GM18505 (cell line): ENCODE results near the gene EPS8L1.
A peak's percentile ranks its signal among the peaks of the same experiment; 100 is the strongest.
"Not testable (repeated sequence)": the region's sequence is repeated elsewhere in the genome, so short reads cannot be mapped to it uniquely, and the experiment has no call there.

Source experiments
- ATAC-seq: cut with Tn5 transposase; IDR thresholded peaks from one replicate; pipeline ENCODE4 v1.9.1; 2021; ENCODE audit not compliant: unreplicated experiment
- POLR2A ChIP-seq: IDR thresholded peaks from 4 replicates; pipeline ENCODE4 v1.6.1; 2011; ENCODE audit warnings: borderline replicate concordance; ENCODE audit not compliant: insufficient read depth, insufficient read length; ENCODE audit errors: extremely low read depth

EPS8L1 gene

DNA sequence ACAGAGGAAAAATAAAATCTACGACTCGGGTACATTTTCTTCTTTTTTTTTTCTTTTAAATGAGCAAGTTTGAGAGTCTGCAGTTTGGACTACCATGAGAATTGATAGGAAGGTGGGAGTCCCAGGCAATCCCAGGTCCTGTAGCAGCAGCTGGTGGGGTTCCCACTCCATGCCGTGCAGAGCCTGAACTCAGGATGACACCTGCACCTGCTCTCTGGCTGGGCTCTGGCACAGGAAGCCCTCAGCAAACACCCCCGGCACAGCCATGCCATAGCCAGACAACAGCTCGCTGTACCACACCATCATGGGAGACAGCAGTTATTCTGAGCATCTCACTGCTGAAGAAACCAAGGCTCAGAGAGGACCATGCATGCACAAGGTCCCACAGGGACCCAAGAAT is 31.4 kb upstream of the EPS8L1 start:
- ATAC-seq = no peak
- no peak for TF ChIP-seq POLR2A

DNA sequence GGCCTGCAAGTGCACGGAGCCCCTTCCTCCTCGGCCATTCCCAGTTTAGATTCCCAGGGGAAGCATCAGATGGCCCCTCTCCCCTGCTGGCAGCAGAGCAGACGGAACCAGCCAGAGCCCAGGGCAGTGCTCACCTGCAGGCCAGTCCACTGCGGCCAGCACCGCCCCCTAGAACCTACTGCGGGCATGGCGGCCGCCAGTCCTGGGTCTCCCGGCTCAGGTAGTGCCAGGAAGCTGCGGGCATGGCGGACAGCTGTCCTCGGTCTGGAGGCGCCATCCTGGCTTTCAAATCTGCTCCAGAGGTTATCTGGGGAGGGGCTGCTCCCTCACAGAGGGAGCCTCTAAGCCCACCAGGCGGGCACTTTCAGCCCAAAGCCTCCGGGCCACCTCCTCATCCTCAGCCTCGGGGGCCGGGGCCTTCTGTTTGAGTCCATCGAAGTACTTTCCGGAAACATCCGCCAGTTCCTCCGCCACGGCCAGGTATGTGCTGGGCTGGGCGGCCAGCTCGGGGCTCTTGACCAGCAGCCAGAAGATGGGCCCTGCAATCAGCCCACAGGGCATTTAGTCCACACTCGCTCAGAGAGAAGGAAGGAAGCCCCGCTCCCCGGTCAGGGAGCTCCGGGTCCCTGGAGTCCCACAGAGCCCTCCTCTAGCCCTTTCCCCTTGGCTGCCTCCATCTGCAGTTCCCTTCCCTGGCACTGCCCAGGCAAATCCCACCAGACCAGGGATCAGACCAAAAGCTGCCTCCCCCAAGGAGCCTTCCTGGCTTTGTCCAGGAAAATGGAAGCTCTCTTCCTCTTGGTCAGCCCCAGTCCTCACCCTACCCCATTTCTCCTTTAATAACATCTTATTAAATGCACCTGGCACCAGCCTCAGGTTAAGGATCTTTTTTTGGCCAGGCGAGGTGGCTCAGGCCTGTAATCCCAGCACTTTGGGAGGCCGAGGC is 30.6 kb upstream of the EPS8L1 start:
- TF ChIP-seq POLR2A = no peak
- ATAC-seq = no peak

DNA sequence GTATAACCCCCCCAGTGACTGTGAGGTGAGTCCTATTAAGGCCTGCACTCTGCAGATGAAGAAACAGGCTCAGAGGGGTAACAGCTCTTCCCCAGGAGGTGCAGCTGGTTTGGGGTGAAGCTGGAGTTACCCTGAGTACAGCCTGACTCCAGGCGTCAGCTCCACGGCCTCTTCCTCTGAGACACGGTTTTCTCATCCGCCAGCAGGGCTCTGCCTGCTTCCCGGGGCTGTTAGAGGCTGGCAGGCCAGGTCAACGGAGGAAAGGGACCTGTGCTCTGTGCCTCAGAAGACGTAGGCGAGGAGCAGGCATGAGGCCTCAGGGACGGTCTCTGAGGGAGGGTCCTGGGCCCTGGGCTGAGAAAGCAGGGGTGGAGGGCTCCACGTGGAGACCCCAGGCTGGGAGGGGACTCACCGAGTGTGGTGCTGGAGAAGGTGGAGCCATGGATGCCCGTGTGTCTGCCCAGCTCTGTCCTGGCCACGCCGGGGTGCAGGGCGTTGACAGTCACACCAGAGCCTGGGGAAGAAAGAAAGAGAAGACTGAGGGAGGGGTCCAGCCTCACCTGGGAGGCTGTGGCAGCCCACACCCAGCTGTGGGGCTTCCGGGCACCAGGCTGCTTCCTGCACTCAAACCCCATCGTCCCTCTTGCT is 28.6 kb upstream of the EPS8L1 start:
- ATAC-seq = no peak
- TF ChIP-seq POLR2A = no peak

DNA sequence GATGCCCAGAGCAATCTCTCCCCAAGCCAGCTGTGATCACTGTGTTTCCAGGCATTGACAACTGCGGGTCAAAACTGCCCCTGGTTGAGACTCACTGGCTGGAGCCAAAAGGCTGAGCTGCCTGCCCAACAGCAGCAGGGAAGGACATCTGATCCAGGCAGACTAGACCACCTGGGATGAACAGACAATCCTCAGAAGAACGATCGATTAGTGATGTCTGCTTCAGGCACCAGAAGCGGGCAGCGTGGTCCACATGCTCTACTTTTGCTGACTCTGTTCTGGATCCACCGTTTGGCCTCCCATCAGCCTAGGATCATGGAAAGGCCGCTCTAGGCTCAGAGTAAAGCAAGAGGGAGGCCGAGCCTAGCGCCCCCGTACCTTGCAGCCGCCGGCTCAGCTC is 27.7 kb upstream of the EPS8L1 start:
- TF ChIP-seq POLR2A = no peak

DNA sequence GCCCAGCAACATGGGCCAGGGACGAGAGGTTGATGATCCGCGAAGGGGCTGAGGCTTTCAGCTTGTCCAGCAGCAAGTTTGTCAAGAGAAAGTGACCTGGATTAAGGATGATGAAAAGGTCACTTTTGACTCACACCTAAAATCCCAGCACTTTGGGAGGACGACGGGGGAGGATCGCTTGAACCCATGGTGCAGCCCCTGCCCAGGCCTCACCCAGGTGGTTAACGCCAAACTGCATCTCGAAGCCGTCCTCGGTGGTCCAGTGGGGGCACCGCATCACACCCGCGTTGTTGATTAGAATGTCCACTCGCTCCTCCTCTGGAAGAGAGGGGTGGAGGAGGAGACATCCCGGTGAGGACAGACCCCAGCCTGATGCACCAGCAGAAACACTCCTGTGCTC is 27.2 kb upstream of the EPS8L1 start:
- ATAC-seq = no peak
- TF ChIP-seq POLR2A = no peak

More for the DNA sequence above, 27.7 kb upstream of the EPS8L1 start:
- ATAC-seq = no peak

DNA sequence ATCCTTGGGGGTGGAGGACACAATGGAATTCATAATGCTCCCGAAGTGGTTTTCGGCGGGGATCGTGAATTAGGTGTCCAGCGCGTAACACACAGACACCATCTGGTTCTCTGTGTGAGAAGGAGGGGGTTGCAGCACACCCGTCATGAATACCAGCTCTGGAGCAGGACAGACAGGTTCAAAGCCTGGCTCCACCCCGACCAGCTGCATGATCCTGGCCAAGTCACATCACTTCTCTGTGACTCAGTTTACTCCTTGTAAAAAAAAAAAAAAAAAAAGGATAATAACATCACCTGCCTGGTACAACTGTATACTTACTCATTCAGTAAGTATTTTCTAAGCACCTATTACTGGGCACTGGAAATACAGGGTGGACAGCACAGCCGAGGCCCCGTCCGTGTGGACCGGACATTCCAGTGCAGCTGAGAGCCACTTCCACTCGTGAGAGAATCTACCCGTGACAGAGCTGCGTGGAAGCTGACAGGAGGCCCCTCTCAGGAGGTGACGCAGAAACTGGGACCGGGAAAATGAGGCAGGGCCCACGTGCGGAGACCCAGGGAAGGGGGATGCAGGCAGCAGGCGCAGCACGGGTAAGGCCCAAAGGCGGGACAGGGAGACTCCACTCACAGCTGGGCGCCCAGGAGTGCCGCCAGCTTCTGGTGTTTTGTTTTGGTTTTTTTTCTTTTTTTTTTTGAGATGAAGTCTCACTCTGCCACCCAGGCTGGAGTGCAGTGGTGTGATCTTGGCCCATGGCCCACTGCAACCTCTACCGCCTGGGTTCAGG is 24.7 kb upstream of the EPS8L1 start:
- no peak for TF ChIP-seq POLR2A
- no peak for ATAC-seq

DNA sequence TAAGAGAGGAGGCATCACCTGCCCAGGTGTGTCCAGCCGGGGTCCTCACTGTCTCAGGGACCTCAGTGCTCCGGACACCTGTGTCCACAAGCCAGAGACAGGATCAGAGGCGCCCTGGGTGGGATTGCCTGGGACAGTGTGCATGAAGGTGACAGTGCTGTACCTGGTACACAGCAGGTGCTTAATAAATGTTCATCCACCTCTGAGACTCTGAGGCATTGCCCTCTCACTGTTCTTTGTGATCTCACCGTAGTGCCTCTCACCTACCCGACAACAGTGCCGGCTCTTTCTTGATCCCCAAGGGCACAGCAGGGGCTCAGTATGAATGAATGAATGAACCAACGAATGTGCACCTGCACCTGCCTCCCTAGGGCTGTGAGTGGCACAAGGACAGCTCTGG is 21.9 kb upstream of the EPS8L1 start:
- no peak for ATAC-seq
- no peak for TF ChIP-seq POLR2A

DNA sequence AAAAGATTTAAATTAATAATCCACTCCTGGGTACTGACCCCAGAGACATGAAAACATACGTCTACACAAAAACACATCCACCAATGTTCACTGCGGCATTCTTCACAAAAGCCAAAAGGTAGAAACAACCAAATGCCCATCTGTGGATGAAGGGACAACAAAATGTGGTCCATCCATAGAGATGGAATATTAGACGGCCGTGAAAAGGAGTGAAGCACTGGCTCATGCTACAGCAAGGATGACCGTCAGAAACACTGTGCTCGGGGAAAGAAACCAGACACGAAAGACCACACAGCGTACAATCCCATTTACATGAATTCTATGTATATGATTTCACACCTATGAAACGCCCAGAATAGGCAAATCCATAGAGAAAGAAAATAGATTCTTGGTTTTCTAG is 18.8 kb upstream of the EPS8L1 start:
- ATAC-seq = no peak
- TF ChIP-seq POLR2A = no peak

DNA sequence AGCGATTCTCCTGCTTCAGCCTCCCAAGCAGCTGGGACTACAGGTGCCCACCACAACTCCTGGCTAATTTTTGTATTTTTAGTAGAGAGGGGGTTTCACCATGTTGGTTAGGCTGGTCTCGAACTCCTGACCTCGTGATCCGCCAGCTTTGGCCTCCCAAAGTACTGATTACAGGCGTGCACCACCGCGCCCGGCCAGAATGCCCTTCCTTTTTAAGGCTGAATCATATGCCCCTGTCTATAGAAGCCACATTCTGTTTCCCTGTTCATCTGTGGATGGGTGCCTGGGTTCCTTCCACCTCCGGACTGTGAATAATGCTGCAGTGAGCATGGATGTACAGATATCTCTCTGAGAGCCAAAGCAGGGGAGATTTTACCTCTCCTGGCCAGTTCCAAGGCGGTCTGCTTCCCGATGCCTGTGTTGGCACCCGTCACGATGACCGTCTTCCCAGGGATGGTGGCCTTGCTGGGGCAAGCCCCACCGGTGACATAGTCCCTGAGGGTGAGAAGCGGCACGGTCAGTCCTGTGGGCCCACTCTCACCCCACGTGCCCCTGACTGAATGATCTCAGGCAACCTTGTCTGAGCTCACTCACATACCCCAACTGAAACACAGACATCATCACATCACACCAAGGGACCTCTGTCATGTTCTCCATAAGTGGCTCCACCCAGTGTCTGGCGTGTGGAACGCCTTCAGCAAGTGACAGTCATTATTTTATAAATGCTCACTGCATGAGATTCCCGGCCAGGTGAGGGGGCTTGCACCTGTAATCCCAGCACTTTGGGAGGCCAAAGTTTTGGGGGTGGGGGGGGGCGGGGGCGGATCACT is 16.7 kb upstream of the EPS8L1 start:
- no peak for ATAC-seq
- TF ChIP-seq POLR2A = no peak

DNA sequence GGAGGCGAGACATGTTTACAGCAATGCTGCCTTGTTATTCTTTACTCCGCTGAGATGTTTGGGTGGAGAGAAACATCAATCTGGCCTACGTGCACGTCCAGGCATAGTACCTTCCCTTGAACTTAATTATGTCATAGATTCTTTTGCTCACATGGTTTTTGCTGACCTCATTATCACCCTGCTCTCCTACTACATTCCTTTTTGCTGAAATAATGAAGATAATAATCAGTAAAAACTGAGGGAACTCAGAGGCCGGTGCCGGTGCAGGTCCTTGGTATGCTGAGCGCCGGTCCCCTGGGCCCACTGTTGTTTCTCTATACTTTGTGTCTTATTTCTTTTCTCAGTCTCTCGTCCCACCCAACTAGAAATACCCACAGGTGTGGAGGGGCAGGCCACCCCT is 15.4 kb upstream of the EPS8L1 start:
- ATAC-seq = not testable (repeated sequence)

DNA sequence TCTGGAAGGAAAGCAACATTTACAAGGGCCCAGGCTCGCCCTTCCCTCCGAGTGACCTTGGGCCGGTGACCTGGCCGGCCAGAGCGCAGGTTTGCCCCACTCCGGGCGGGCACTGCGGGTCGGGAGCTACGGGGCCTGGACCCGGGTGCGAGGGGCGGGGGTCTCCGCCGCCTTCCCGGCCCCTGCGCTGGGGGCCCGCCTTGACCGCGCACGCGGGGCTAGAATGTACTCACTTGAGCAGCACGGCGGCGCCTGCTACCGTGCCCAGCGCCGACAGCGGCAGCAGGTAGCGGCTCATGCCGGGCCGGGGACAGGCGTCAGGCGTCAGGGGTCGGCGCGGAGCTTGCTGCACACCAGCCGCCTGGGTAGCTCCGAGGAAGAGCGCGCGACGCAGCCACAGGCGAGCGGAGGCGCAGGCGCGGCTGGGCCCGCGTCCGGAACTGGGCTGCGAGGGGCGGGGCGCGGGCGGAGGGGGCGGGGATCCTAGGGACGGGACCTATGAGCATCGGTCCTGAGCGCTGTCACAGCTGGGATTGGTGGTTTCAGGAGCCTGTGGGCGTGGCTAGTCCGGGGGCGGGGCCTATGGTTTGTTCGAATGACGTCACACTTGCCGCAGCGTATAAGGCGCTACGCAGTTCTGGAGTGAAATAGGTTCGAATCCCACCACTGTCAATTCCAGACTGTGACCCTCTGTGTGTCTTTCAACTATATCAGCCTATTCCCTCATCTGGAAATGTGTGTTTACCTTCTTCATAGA is 12.8 kb upstream of the EPS8L1 start, which contains the start of gene RDH13:
Gene RDH13 (minus strand): TSS at position 414 of the 757 bp plus-strand sequence. CDS start 116 bp downstream, at position 298.
- TF ChIP-seq POLR2A = peak; percentile 33
- ATAC-seq = peak; percentile 84

DNA sequence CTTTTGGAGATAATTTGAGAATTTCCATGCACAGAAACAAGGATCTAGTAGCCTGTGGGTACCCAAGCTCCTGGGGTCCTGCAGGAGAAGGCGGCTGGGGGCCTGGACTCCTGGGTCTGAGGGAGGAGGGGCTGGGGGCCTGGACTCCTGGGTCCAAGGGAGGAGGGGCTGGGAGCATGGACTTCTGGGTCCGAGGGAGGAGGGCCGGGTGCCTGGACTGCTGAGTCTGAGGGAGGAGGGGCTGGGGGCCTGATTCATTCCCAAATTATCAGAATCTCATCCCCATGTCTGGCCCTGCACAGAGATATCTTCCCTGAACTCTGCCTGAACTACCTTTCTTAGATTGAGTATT is 12.2 kb upstream of the EPS8L1 start:
- TF ChIP-seq POLR2A = no peak
- no peak for ATAC-seq

DNA sequence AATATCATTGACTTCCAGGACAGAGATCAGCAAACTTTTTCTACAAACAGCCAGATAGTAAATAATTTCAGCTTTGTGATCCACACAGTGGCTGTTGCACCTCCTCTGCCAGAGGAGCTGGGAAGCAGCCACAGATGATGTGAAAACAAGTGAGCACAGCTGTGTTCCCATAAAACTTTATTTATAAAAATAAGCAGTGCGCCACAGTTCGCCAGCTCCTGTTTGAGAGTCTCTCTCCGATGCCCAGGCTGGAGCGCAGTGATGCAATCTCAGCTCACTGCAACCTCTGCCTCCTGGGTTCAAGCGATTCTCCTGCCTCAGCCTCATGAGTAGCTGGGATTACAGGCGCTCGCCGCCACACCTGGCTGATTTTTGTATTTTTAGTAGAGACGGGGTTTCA is 10.2 kb upstream of the EPS8L1 start:
- ATAC-seq = not testable (repeated sequence)
